Measurements from ENCODE around the gene ZNF581.

Gene ZNF581

GRCh38 chr19:55684946-55685681, 41.7 kb downstream of the ZNF581 start:
- no peak for DNase-seq (ENCODE audit: low spot score)
- TF ChIP-seq CTCF (IDR thresholded peaks at IDR 0.05; ENCODE audit: extremely low read depth, insufficient read depth, missing control alignments), result no peak
- in situ Hi-C loops (cut with MboI; ENCODE audit: low pct_unique_long_range_greater_than_20kb, low sequenced_read_pairs, unreplicated experiment), result loop anchor here (25.0 kb wide), 1 partner anchor 627 kb away; the partner anchor contains the start of gene ZSCAN5A

- TF ChIP-seq CTCF (IDR thresholded peaks at IDR 0.05; ENCODE audit: extremely low read depth, insufficient read depth, missing control alignments), result no peak
- in situ Hi-C loops (cut with MboI; ENCODE audit: low pct_unique_long_range_greater_than_20kb, low sequenced_read_pairs, unreplicated experiment), result loop anchor here (25.0 kb wide), 1 partner anchor 627 kb away; the partner anchor contains the start of gene ZSCAN5A
Observed at GRCh38 chr19:55685776-55686175, 42.3 kb downstream of the ZNF581 start.

GRCh38 chr19:55686311-55687050, 43.0 kb downstream of the ZNF581 start:
- in situ Hi-C loops (cut with MboI; ENCODE audit: low pct_unique_long_range_greater_than_20kb, low sequenced_read_pairs, unreplicated experiment), result loop anchor here (25.0 kb wide), 1 partner anchor 626 kb away; the partner anchor contains the start of gene ZSCAN5A
- TF ChIP-seq CTCF (IDR thresholded peaks at IDR 0.05; ENCODE audit: extremely low read depth, insufficient read depth, missing control alignments), result no peak

More at GRCh38 chr19:55685776-55686175, 42.3 kb downstream of the ZNF581 start:
- DNase-seq (ENCODE audit: low spot score), result no peak

GRCh38 chr19:55687281-55688201, 44.1 kb downstream of the ZNF581 start:
- TF ChIP-seq CTCF (IDR thresholded peaks at IDR 0.05; ENCODE audit: extremely low read depth, insufficient read depth, missing control alignments), result no peak
- no peak for DNase-seq (ENCODE audit: low spot score)
- in situ Hi-C loops (cut with MboI; ENCODE audit: low pct_unique_long_range_greater_than_20kb, low sequenced_read_pairs, unreplicated experiment), result loop anchor here (25.0 kb wide), 1 partner anchor 625 kb away; the partner anchor contains the start of gene ZSCAN5A

More at GRCh38 chr19:55686311-55687050, 43.0 kb downstream of the ZNF581 start:
- DNase-seq (ENCODE audit: low spot score), result no peak

- no peak for DNase-seq (ENCODE audit: low spot score)
- in situ Hi-C loops (cut with MboI; ENCODE audit: low pct_unique_long_range_greater_than_20kb, low sequenced_read_pairs, unreplicated experiment), result loop anchor here (25.0 kb wide), 1 partner anchor 624 kb away; the partner anchor contains the start of gene ZSCAN5A
- no peak for TF ChIP-seq CTCF (IDR thresholded peaks at IDR 0.05; ENCODE audit: extremely low read depth, insufficient read depth, missing control alignments)
Observed at GRCh38 chr19:55688422-55689218, 45.2 kb downstream of the ZNF581 start.

All from GM13977 (cell line).